ENCODE measurements around the gene PNMA8A.

DNA sequence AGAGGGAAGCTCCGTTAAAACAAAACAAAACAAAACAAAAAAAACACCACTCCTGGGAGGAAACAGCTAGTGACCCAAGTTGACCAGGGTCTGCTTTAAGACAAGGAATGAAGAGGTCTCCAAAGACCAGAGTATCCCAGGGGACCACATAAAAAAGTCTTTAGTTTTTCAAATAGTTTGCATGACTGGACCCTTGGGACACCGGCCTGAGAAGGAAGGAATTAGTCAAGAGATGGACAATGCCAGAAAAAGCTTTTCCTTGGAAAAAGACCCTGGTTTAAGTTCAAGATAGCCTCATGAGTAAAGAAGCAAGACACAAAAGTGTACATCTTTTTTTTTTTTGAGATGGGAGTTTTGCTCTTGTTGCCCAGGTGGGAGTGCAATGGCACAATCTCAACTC lies 36.8 kb upstream of the PNMA8A start:
- no peak for TF ChIP-seq EZH2 (IDR thresholded peaks at IDR 0.05; ENCODE audit: insufficient read depth, poor library complexity, severe bottlenecking)
- no peak for TF ChIP-seq EZH2phosphoT487 (IDR thresholded peaks at IDR 0.05; ENCODE audit: insufficient read depth, low read depth)
